Stimulated activated CD4-positive, alpha-beta T cell treated with anti-CD3 and anti-CD28 coated beads, Interleukin-2, amount 100 ng/mL, for 24 hours (primary cell): ENCODE data around the gene FAM241A.
A peak's percentile ranks its signal among the peaks of the same experiment; 100 is the strongest.

ENCODE experiments used
- DNase-seq, 2 donors: peaks; one replicate each; pipeline ENCODE4 v3.0.0-alpha.2; 2020

The FAM241A gene

GRCh38 chr4:112219826-112220366 is 74.6 kb downstream of the FAM241A start:
- DNase-seq: no peak

GRCh38 chr4:112222219-112222955 is 77.1 kb downstream of the FAM241A start:
- DNase-seq: no peak

DNA sequence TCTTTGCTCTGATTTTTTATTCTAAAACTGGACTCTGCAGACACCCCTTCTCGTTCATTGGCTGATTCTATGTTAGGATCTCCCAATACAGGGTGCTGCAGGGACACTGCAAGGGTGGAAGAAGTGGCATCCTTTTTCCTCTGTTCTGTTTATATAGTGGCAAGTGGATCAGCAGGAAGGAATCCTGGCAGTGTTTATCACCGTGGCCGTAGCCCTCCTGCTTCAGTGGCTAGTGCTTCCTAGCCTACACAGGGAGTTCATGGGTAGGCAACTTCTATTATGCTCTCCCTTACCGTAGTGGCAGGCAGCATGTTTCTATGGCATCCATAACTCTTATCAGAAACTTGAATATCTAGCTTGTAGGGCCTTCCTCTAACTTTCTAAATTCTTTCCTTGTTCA is 79.9 kb downstream of the FAM241A start:
- no peak for DNase-seq

DNA sequence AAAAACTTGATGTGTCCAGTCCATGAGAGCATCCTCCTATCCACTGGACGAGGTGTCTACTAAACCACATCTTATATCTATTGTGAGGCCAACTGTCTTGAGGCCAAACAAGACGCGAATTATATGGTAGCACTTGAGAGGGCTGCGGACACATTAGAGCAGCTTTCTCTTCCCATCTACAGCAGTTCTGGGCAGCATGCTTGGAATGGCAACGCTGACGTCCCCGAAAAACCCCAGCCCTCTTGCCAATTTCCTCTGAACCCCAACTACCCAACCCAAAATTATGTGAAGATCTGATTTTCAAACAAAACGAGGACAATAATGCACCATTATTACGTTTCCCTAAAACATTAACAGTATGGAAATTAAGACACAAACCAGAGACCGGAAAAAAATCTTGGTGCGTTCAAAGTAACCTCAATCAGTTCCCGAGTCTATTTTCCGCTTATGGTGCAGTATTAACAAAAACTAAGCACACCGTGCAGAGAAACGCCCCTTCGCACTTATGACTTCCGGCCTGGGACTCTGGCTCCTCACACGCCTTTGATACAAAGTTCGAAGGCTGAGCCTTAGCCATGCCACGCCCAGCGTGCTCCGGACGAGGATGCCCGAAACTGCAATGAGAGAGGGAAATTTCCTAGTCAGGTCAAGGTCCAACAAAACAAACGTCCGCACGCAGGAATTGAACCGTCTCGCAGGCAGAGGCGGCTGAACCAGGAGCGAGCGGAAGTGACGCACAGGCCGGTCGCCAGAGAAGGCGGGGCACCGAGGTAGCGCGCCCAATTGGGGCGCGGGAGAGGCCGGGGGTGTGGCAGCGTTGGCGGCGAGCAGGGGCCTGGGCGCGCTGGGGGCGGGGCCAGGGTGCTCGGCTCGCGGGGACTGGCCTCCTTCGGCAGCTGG is 85.9 kb downstream of the FAM241A start:
- DNase-seq: peak; percentile 97 to 98

- DNase-seq: peak; percentile 79 to 83
Measured at GRCh38 chr4:112231779-112232713, 86.8 kb downstream of the FAM241A start, which contains the start of gene AP1AR. Gene AP1AR, plus strand, starts transcription at chr4:112231787. Its CDS starts 305 bp downstream, at chr4:112232092.

DNA sequence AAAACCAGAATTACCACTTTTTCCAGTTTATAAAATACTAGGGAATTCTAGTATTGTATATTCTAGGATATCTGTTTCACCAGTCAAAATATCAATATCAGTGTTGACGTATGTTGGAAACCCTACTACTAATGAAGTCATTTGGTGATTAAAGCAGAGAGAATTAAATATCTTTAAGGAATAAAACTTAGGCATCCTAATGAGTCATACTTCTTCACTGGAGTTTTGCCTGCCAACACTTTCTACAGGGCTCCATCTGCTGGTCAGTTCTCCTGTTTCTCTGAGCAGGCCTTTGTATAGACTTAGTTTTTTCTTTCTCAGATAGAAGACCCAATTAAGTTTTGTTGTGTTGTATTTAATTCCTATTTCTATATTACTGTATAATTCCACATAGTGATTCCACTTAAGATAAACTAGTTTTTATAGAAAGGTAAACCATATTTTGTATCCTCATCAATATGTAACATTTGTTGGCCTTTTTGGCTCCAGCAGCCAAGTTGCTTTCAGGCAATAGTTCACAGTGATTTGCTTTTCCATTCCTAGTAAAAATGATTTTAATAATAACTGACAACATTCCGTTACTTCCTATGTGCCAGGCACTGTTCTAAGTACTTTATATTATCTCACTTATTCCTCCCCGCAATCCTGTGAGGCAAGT is 89.8 kb downstream of the FAM241A start:
- peak; percentile 44 to 51 for DNase-seq

GRCh38 chr4:112236040-112236439 is 90.8 kb downstream of the FAM241A start:
- DNase-seq: no peak

DNA sequence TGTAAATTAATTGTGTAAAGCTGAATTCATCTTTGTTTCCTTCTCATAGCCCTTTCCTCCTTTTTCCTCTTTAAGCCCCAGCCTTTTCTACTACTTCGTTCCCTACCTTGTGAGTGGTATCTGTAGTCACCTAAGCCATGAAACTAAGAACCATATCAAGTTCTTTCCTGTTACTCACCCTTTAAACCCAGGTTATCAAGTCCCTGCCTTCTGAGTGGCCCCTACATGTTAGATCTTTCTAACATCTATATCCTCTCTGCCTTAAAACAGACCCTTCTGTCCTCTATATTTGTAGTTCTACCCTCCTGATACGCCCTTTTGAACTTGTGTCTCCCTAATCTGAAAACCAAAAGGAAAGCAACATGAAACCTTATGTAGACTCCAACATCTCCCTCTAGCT is 93.6 kb downstream of the FAM241A start:
- DNase-seq: no peak
